Measurements from ENCODE around the gene SERPINA9.

- TF ChIP-seq CTCF (conservative IDR thresholded peaks at IDR 0.05; ENCODE audit: low read length) (no peak), EZH2phosphoT487 (IDR thresholded peaks at IDR 0.05; ENCODE audit: borderline replicate concordance, low read depth, low read length) (no peak)
Measured at GRCh38 chr14:94471045-94471444, 5.0 kb downstream of the SERPINA9 start.
